Stimulated activated CD4-positive, alpha-beta T cell treated with anti-CD3 and anti-CD28 coated beads, TNF-alpha, amount 100 ng/mL, for 1 hour (primary cell): ENCODE data around the gene TPD52L1.

ENCODE experiments used
- DNase-seq, 3 donors: peaks; one replicate each; pipeline ENCODE4 v3.0.0-alpha.2; 2020; ENCODE audit warnings: low read depth in 3 of 3, low spot score in 1 of 3

Gene TPD52L1

GRCh38 chr6:125207956-125208355 is 54.4 kb downstream of the TPD52L1 start:
- no peak for DNase-seq

- DNase-seq, result no peak
Observed at GRCh38 chr6:125208625-125209249, 55.2 kb downstream of the TPD52L1 start.

- no peak for DNase-seq
Observed at GRCh38 chr6:125210667-125211066, 57.1 kb downstream of the TPD52L1 start.

GRCh38 chr6:125211352-125211751 is 57.8 kb downstream of the TPD52L1 start:
- no peak for DNase-seq

- DNase-seq, result no peak
Observed at GRCh38 chr6:125212377-125212776, 58.8 kb downstream of the TPD52L1 start.

- no peak for DNase-seq
Observed at GRCh38 chr6:125213939-125214338, 60.4 kb downstream of the TPD52L1 start.

- DNase-seq, result no peak
Observed at GRCh38 chr6:125215252-125215819, 61.8 kb downstream of the TPD52L1 start.

GRCh38 chr6:125216015-125216414 is 62.4 kb downstream of the TPD52L1 start:
- no peak for DNase-seq

- no peak for DNase-seq
Observed at GRCh38 chr6:125217369-125217768, 63.8 kb downstream of the TPD52L1 start.

- no peak for DNase-seq
Observed at GRCh38 chr6:125217992-125218391, 64.4 kb downstream of the TPD52L1 start.

GRCh38 chr6:125219361-125219895 is 65.9 kb downstream of the TPD52L1 start:
- DNase-seq, result no peak

GRCh38 chr6:125220712-125221111 is 67.1 kb downstream of the TPD52L1 start:
- no peak for DNase-seq

- no peak for DNase-seq
Observed at GRCh38 chr6:125222531-125223455, 69.2 kb downstream of the TPD52L1 start.

GRCh38 chr6:125224231-125224861 is 70.8 kb downstream of the TPD52L1 start:
- no peak for DNase-seq

- DNase-seq, result no peak
Observed at GRCh38 chr6:125227244-125227643, 73.7 kb downstream of the TPD52L1 start.

- DNase-seq, result no peak
Observed at GRCh38 chr6:125228981-125229479, 75.5 kb downstream of the TPD52L1 start.

- no peak for DNase-seq
Observed at GRCh38 chr6:125230674-125231073, 77.1 kb downstream of the TPD52L1 start.

GRCh38 chr6:125231133-125231532 is 77.6 kb downstream of the TPD52L1 start:
- DNase-seq, result no peak

- DNase-seq, result no peak
Observed at GRCh38 chr6:125231574-125232343, 78.2 kb downstream of the TPD52L1 start.

GRCh38 chr6:125232466-125232865 is 78.9 kb downstream of the TPD52L1 start:
- DNase-seq, result no peak
